ENCODE measurements around the gene TNFRSF19. TPM values are rescaled to one million over a fixed set of nuclear protein-coding genes. Genes with fewer than 3 reads are reported as not detected.

TNFRSF19 gene
- total RNA-seq, 2 experiments from 2014 or later: not detected

GRCh38 chr13:23692816-23693215 lies 122.6 kb downstream of the TNFRSF19 start:
- Histone ChIP-seq H3K4me3 (ENCODE audit: low read length) (no peak overlapping the region), H3K36me3 (ENCODE audit: insufficient read depth, low read length) (no peaks in the 10 kb centered on the region), H3K4me1 (ENCODE audit: insufficient read depth, low read length) (peaks cover 19% of the 10 kb centered on the region), H3K27me3 (ENCODE audit: control insufficient read depth in 1 of 2, insufficient read depth in 2 of 2, low read length in 2 of 2) (no peaks in the 10 kb centered on the region), H3K27ac (ENCODE audit: low read depth in 1 of 2, low read length in 2 of 2) (no peak overlapping the region), H3K9me3 (ENCODE audit: control insufficient read depth in 1 of 2, insufficient read depth in 1 of 2, low read length in 2 of 2) (peaks cover 0 to 6% of the 10 kb centered on the region in 2 experiments)
- Mint-ChIP-seq H3K4me1 (ENCODE audit: low read depth) (peaks cover 20% of the 10 kb centered on the region), H3K27ac (peak overlapping the region; percentile 23), H3K36me3 (ENCODE audit: low read depth) (no peaks in the 10 kb centered on the region), H3K27me3 (no peaks in the 10 kb centered on the region), H3K4me3 (no peak overlapping the region), H3K9me3 (no peaks in the 10 kb centered on the region)
- ChIA-PET POLR2A (no interaction called here), CTCF (interaction anchor here (1.0 kb wide), 1 partner anchor 235 kb away, joined by 3 read pairs; no protein-coding TSS in a partner anchor)
- DNase-seq: no peak
- no peak for ATAC-seq (ENCODE audit: poor library complexity)
- no peak for TF ChIP-seq CTCF (IDR thresholded peaks at IDR 0.05)
- intact Hi-C loops (cut with DNase I, micrococcal nuclease): no loop called here

- peak overlapping the region; percentile 58 for H3K27ac Mint-ChIP-seq
Measured at GRCh38 chr13:23695196-23695595, 125.0 kb downstream of the TNFRSF19 start.

GRCh38 chr13:23695711-23696464 lies 125.7 kb downstream of the TNFRSF19 start:
- intact Hi-C loops (cut with DNase I, micrococcal nuclease): no loop called here
- POLR2A ChIA-PET: interaction anchor here (0.6 kb wide), 1 partner anchor 365 kb away, joined by 3 read pairs; no protein-coding TSS in a partner anchor
- ATAC-seq (ENCODE audit: poor library complexity): peak; percentile 92

More at GRCh38 chr13:23695196-23695595, 125.0 kb downstream of the TNFRSF19 start:
- Histone ChIP-seq H3K9me3 (ENCODE audit: control insufficient read depth in 1 of 2, insufficient read depth in 1 of 2, low read length in 2 of 2) (peaks cover 0 to 6% of the 10 kb centered on the region in 2 experiments), H3K4me1 (ENCODE audit: insufficient read depth, low read length) (peaks cover 19% of the 10 kb centered on the region), H3K4me3 (ENCODE audit: low read length) (no peak overlapping the region), H3K27me3 (ENCODE audit: control insufficient read depth in 1 of 2, insufficient read depth in 2 of 2, low read length in 2 of 2) (no peaks in the 10 kb centered on the region), H3K27ac (ENCODE audit: low read depth in 1 of 2, low read length in 2 of 2) (no peak overlapping the region), H3K36me3 (ENCODE audit: insufficient read depth, low read length) (no peaks in the 10 kb centered on the region)
- ATAC-seq (ENCODE audit: poor library complexity) (no peak), DNase-seq (no peak)
- intact Hi-C loops (cut with DNase I, micrococcal nuclease): no loop called here
- TF ChIP-seq CTCF (IDR thresholded peaks at IDR 0.05): no peak
- H3K27me3 Mint-ChIP-seq: no peaks in the 10 kb centered on the region
- H3K4me3 Mint-ChIP-seq: no peak overlapping the region
- ChIA-PET CTCF (no interaction called here), POLR2A (interaction anchor here (0.6 kb wide), 1 partner anchor 366 kb away, joined by 3 read pairs; no protein-coding TSS in a partner anchor)
- peaks cover 23% of the 10 kb centered on the region for H3K4me1 Mint-ChIP-seq (ENCODE audit: low read depth)
- no peaks in the 10 kb centered on the region for H3K36me3 Mint-ChIP-seq (ENCODE audit: low read depth)
- no peaks in the 10 kb centered on the region for H3K9me3 Mint-ChIP-seq

More at GRCh38 chr13:23695711-23696464, 125.7 kb downstream of the TNFRSF19 start:
- H3K4me3 Mint-ChIP-seq: peak overlapping the region; percentile 86
- CTCF ChIA-PET: no interaction called here
- H3K36me3 ChIP-seq (ENCODE audit: insufficient read depth, low read length): no peaks in the 10 kb centered on the region
- peak; percentile 27 to 70 (median 60) for DNase-seq
- peak overlapping the region; percentile 89 for H3K27ac Mint-ChIP-seq
- peak overlapping the region; percentile 56 to 62 for H3K27ac ChIP-seq (ENCODE audit: low read depth in 1 of 2, low read length in 2 of 2)
- no peaks in the 10 kb centered on the region for H3K27me3 ChIP-seq (ENCODE audit: control insufficient read depth in 1 of 2, insufficient read depth in 2 of 2, low read length in 2 of 2)
- TF ChIP-seq CTCF (IDR thresholded peaks at IDR 0.05): no peak
- peaks cover 0 to 6% of the 10 kb centered on the region in 2 experiments for H3K9me3 ChIP-seq (ENCODE audit: control insufficient read depth in 1 of 2, insufficient read depth in 1 of 2, low read length in 2 of 2)
- no peaks in the 10 kb centered on the region for H3K36me3 Mint-ChIP-seq (ENCODE audit: low read depth)
- no peaks in the 10 kb centered on the region for H3K9me3 Mint-ChIP-seq
- H3K4me3 ChIP-seq (ENCODE audit: low read length): peak overlapping the region; percentile 52
- peaks cover 19% of the 10 kb centered on the region for H3K4me1 ChIP-seq (ENCODE audit: insufficient read depth, low read length)
- H3K27me3 Mint-ChIP-seq: no peaks in the 10 kb centered on the region
- peaks cover 23% of the 10 kb centered on the region for H3K4me1 Mint-ChIP-seq (ENCODE audit: low read depth)
